LNCaP clone FGC (cell line): ENCODE data around the gene HMCN2.
"Not testable (repeated sequence)": the region's sequence is repeated elsewhere in the genome, so short reads cannot be mapped to it uniquely, and the experiment has no call there.

Experiments
- DNase-seq: peaks from one replicate; pipeline ENCODE4 v3.0.0-alpha.2; 2011; ENCODE audit warnings: low read depth
- H3K4me3 ChIP-seq: 2 replicates; pipeline ENCODE4 v1.5.1; 2011; ENCODE audit warnings: mild to moderate bottlenecking, low read depth, low read length, control low read depth
- TF ChIP-seq, protein P1 (sequence below): IDR thresholded peaks from 2 replicates; pipeline ENCODE4 v1.5.1; 2012; ENCODE audit warnings: mild to moderate bottlenecking; ENCODE audit not compliant: control insufficient read depth, insufficient read depth; ENCODE audit errors: extremely low read depth

HMCN2 gene

GRCh38 chr9:130276955-130277354 lies 11.4 kb downstream of the HMCN2 start:
- TF ChIP-seq, protein P1, sequence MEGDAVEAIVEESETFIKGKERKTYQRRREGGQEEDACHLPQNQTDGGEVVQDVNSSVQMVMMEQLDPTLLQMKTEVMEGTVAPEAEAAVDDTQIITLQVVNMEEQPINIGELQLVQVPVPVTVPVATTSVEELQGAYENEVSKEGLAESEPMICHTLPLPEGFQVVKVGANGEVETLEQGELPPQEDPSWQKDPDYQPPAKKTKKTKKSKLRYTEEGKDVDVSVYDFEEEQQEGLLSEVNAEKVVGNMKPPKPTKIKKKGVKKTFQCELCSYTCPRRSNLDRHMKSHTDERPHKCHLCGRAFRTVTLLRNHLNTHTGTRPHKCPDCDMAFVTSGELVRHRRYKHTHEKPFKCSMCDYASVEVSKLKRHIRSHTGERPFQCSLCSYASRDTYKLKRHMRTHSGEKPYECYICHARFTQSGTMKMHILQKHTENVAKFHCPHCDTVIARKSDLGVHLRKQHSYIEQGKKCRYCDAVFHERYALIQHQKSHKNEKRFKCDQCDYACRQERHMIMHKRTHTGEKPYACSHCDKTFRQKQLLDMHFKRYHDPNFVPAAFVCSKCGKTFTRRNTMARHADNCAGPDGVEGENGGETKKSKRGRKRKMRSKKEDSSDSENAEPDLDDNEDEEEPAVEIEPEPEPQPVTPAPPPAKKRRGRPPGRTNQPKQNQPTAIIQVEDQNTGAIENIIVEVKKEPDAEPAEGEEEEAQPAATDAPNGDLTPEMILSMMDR: no peak
- H3K4me3 ChIP-seq: no peak overlapping the region
- no peak for DNase-seq

DNA sequence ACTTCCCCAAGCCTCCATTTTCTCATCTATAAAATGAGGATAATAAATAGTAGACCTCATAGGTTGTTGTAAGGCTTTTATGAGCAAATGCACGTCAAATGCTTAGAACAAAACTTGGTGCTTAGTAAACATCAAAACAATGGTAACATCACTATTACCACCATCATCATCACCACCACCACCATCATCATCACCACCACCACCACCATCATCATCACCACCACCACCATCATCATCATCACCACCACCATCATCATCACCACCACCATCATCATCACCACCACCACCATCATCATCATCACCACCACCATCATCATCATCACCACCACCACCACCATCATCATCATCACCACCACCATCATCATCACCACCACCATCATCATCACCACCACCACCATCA lies 12.0 kb downstream of the HMCN2 start:
- H3K4me3 ChIP-seq, DNase-seq: not testable (repeated sequence)

- no peak for DNase-seq
These were observed 18.1 kb downstream of the HMCN2 start for GRCh38 chr9:130283539-130284248.

GRCh38 chr9:130284249-130284625 lies 18.7 kb downstream of the HMCN2 start:
- H3K4me3 ChIP-seq: no peak overlapping the region
- no peak for DNase-seq
- TF ChIP-seq, protein P1: no peak

More at GRCh38 chr9:130283539-130284248, 18.1 kb downstream of the HMCN2 start:
- TF ChIP-seq, protein P1: no peak
- H3K4me3 ChIP-seq: no peak overlapping the region

- H3K4me3 ChIP-seq: no peak overlapping the region
- TF ChIP-seq, protein P1: no peak
- DNase-seq: no peak
These were observed 19.1 kb downstream of the HMCN2 start for GRCh38 chr9:130284690-130285089.

- H3K4me3 ChIP-seq: no peak overlapping the region
- DNase-seq: no peak
- TF ChIP-seq, protein P1: no peak
These were observed 19.7 kb downstream of the HMCN2 start for GRCh38 chr9:130285271-130285670.

DNA sequence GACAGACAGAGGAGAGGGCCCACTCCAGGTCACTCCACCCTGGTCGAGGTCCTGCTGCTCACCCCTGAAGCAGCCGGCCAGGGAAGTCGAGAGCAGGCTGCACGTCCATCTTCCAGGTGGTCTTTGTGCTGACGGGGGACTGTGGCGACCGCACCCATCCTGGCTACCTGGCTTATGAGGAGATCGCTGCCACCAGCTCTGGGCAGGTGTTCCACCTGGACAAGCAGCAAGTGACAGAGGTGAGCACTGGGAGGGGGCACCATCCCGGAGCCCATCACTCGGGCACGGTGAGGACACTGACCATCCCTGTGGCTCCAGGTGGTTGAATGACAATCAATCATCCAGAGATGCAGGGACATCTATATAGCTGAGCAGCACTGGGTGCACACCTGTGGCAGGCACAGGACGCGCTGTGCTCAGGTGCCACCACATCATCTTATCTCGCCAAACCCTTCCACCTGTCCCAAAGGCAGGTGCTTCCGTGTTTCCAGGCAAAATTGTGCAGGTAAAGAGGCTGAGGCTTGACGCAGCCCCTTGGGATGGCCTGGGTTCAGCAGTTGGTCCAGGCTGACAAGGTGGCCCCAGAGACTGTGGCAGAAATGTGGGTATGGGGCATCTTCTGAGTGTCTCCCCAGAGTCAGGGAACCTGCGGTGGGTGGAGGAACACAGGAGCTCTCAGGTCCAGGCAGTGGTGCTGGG lies 20.7 kb downstream of the HMCN2 start:
- no peak overlapping the region for H3K4me3 ChIP-seq
- TF ChIP-seq, protein P1: no peak
- DNase-seq: no peak
